GM04503 (cell line): Measurements from ENCODE around the gene AKR1C8.
"Not testable (repeated sequence)": the region's sequence is repeated elsewhere in the genome, so short reads cannot be mapped to it uniquely, and the experiment has no call there.

Source experiments
- DNase-seq: peaks from one replicate; pipeline ENCODE4 v3.0.0-alpha.2; 2012; ENCODE audit warnings: low read depth

The AKR1C8 gene

GRCh38 chr10:5184987-5185775 is at the start of gene AKR1C8:
Gene AKR1C8, minus strand, starts transcription at chr10:5185150. Its CDS starts 46 bp downstream, at chr10:5185104.
- DNase-seq = no peak

DNA sequence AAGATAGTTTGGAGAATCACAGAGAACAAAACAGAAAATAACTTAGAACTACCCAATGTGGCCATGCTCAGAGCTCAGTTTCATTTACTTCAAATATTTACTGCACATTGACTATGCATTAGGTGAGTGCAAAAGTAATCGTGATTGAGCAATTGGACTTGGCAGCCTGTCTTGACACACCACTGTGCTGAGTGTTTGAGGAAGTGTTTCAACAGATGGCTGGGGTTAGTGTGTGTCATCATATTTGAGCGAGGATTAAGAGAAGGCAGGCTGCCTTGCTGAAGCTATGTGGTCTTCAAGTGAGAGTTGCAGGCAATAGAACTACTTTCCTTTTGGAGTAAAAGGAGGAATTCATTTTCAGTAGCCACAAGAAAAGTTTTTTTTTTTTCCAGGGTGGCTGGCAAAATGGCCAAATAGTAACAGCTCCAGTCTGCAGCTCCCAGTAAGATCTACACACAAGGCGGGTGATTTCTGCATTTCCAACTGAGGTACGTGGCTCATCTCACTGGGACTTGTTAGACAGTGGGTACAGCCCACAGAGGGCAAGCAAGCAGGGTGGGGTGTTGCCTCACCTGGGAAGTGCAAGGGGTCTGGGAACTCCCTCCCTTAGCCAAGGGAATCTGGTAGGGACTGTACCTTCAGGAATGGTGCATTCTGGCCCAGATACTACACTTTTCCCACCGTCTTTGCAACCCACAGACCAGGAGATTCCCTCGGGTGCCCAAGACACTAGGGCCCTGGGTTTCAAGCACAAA is 49.3 kb upstream of the AKR1C8 start:
- DNase-seq = peak; percentile 27

DNA sequence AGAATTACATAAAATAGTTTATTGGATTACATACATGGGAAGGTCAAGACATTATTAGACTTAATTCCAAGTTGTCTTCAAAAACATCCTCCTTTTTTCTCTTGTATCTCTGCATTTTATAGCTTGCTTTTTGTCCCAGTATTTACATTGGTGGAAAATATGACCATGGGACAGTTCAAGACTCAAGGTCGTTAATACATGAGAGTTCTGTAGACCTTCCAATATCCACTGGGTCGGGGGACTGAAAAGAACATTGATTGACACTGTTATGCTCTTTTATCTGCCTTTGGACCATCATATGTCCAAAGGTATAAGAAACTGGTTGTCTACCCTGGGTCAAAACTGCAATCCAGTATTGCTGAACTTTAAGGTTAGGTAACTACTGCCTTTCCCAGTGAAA is 48.4 kb upstream of the AKR1C8 start:
- no peak for DNase-seq

DNA sequence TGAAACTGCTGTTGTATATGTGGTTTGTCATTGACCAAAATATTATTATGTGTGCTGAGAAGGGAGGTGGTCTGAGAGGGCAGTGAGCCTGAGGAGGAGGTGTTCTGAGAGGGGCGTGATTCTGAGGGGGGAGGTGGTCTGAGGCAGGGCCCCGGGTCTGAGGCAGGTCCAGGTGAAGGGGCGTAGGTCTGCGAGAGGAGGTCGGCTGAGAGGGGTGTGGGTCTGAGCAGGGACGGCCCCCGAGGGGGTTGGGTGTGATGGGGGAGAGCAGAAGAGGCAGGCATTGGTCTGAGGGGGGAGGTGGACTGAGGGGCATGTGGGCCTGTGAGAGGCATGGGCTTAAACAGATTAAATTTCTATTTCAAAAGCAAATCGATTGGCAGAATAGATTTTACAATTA is 44.1 kb upstream of the AKR1C8 start:
- no peak for DNase-seq

DNA sequence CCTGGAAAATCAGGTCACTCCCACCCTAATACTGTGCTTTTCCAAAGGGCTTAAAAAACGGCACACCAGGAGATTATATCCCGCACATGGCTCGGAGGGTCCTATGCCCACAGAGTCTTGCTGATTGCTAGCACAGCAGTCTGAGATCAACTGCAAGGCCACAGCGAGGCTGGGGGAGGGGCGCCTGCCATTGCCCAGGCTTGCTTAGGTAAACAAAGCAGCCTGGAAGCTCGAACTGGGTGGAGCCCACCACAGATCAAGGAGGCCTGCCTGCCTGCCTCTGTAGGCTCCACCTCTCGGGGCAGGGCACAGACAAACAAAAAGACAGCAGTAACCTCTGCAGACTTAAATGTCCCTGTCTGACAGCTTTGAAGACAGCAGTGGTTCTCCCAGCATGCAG is 38.0 kb upstream of the AKR1C8 start:
- DNase-seq = not testable (repeated sequence)

DNA sequence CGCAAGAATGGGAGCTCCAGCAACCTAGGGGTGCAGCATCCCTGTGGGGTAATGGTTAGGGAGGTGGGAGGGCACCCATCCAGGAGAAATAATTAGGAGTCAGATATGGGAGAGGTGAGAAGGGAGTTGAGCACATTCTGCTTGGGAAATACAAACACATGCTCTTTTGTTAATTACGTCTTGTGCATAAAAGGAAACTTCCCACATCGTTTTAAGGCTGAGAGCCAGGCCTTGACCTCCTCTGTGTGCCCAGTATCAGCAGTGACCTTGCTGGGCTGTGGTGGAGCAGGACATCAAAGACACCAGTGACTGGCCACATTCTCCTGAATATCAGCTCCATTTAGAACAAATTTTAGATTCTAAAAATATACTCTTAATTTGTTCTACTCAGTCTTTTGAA is 34.3 kb upstream of the AKR1C8 start:
- DNase-seq = no peak

DNA sequence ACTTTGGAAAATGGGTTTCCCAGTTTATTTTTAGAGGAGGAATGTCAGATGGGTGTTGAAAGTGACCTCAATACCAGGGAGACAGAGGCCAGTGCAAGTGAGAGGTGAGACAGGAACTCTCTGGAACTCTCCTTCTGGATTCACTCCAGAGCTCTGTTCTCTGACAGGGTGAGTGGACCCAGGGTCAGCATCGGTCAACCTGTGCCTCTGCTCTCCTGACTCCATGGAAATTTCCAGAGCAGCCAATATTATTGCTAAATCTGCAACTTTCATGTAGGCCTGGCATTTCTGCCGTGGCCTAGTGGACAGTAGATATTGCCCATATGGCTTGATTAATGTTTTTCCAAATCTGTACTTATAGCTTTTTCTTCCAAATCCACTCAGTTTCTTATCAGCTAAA is 31.9 kb upstream of the AKR1C8 start:
- no peak for DNase-seq

DNA sequence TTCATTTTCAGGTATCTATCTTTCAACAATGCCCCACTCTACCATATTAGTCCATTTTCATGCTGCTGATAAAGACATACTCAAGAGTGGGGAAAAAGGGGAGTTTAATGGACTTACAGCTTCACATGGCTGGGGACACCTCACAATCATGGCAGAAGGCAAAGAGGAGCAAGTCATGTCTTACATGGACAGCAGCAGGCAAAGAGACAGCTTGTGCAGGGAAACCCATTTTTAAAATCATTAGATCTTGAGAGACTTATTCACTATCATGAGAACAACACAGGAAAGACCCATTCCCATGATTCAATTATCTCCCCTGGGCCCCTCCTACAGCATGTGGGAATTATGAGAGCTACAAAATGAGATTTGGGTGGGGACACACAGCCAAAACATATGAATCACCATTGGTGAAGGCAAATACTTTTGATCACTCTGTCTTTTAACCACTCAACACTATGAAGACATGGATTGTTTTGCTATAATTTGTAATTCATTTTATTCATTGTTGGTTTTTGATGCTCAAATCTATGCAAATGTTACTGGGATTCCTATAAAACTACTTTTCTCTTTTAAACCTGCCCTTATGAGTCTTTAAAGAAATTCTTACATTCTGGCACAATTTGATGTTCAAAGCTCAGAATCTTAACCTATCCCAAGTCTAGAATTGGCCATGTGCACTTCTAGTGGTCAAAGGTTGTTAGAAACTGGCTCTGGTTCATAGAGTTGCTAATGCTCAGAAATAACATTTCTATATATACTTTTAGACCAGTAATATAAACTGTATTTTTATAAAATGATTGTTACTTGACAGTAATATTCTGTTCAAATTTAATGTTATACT is 27.0 kb upstream of the AKR1C8 start:
- DNase-seq = no peak

- not testable (repeated sequence) for DNase-seq
Observed at GRCh38 chr10:5210261-5210660, 25.3 kb upstream of the AKR1C8 start.

DNA sequence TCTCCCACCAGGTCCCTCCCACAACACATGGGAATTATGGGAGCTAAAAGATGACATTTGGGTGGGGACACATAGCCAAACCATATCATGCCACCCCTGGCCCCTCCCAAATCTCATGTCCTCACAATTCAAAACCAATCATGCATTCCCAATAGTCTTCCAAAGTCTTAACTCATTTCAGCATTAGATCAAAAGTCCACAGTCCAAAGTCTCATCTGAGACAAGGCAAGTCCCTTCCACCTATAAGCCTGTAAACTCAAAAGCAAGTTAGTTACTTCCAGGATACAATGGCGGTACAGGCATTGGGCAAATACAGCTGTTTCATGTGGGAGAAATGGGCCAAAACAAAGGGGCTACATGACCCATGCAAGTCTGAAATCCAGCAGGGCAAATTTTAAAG is 24.8 kb upstream of the AKR1C8 start:
- not testable (repeated sequence) for DNase-seq

DNA sequence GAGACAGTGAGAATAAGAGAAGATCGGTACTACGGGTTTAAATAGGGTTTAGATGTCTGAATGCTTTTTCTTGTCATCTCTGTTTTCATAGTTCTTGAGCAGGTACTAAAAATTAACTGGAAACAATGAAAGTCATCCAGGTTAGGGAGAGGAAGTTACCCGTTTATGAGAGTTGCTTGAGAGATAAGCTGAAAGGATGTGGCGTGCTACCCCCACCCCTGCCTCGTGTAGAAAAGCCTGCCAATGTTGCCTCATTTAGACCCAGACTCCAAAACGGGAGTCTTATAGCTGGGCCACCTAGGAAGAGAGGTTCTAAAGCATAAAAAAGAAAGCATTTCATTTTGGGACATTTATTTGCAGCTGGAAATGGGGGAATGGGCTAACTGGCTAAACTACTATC is 21.8 kb upstream of the AKR1C8 start:
- no peak for DNase-seq

DNA sequence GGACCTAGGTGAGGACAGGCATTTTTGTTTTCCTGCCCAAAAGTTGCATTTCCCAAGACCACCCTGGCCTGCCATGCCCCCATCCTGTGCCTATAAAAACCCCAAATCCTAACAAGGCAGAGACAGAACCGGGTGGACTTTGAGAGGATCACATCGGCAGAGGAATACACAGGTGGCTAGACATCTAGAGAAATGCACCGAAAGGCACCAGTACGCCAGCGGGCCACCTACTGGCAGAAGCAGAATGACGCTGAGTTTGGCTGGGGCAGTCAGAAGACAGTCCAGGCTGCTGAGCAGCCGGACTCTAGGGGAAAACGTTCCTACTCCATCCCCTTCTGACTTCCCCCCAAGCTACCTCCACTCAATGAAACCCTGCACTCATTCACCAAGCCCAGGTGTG is 14.4 kb upstream of the AKR1C8 start:
- no peak for DNase-seq

DNA sequence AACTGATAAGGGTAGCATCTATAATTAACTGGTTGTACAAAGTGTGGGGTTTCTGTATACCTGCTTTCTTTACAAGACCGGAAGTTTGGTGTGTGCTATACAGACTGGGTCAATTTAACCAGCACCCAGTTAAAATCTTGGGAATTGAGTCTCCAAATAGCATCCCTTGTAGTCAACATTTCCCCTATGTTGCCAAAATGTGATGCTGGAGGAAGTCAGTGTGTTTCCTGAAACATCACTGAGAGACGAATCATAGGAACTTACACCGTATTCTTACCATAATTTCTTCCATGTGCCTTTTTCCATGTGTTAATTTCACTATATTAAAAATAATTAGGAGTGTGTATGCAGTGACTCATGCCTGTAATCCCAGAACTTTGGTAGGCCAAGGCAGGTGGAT is 13.4 kb upstream of the AKR1C8 start:
- DNase-seq = no peak

- no peak for DNase-seq
Observed at GRCh38 chr10:5196702-5197113, 11.8 kb upstream of the AKR1C8 start, which contains the start of gene AKR1C4. Gene AKR1C4, plus strand, starts transcription at chr10:5196837. Its CDS starts 31 bp downstream, at chr10:5196868.

- no peak for DNase-seq
Observed at GRCh38 chr10:5195727-5196374, 10.9 kb upstream of the AKR1C8 start.

DNA sequence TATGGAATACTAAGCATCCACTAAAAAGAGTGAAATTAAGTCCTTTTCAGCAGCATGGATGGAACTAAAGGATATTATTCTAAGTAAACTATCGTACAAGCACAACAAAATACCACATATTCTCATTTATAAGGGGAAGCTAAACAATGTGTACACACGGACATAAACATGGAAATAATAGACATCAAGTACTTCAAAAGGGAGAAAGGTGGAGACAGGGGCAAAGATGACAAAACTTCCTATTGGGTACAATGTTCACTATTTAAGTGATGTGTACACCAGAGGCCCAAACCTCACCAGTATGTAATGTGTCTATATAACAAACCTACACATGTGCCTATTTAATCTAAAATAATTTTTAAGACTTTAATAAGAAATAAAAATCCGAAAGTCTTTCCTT is 9.5 kb upstream of the AKR1C8 start:
- no peak for DNase-seq

GRCh38 chr10:5188358-5188757 is 3.4 kb upstream of the AKR1C8 start:
- DNase-seq = no peak

DNA sequence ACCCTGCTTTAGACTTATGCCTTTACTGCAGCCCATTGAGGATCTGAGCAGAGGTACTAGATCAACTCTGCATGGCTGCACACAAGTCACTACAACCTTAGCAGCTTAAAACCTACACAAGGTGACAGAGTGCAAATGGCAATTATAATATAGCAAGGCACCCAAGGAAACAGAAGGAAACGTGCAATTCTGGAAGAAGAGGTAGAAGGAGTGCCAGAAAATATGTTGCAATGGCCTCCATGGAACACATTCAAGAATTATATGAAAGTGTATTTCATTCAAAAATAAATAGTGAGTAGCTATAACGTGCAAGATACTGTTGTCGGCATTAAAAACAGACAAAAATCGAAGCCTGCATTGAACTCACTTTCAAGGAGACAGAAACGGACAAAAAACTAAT is 2.9 kb upstream of the AKR1C8 start:
- no peak for DNase-seq

DNA sequence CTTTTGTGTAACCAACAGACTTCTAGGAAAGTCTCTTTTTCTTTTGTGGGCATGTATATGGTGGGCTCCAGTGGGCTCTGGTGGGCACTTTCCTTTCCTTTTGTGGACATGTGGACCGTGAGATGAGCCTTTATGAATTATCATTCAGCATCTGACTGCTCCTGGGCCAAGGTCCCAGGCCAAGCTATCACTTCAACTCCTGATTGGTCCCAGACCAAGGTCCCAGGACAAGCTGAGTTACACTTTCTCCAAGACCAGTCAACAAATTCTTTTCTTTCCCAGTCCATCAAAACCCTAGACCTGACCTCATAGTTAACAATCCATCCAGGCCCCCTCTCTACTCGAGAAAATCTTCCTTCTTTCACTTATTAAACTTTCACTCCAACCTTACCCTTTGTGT is 1.0 kb downstream of the AKR1C8 start:
- DNase-seq = no peak

GRCh38 chr10:5180503-5180902 is 4.4 kb downstream of the AKR1C8 start:
- not testable (repeated sequence) for DNase-seq

GRCh38 chr10:5175581-5175980 is 9.4 kb downstream of the AKR1C8 start:
- DNase-seq = not testable (repeated sequence)

GRCh38 chr10:5168897-5169420 is 16.0 kb downstream of the AKR1C8 start:
- no peak for DNase-seq
